Measurements from ENCODE around the gene RNF207. TPM values are rescaled to one million over a fixed set of nuclear protein-coding genes. Genes with fewer than 3 reads are reported as not detected.

RNF207 gene
- total RNA-seq, 1 experiment from 2014 or later = 12.9 TPM

- DNase-seq (ENCODE audit: extremely low read depth, low read depth) = no peak
Measured at GRCh38 chr1:6174621-6175410, 31.1 kb upstream of the RNF207 start.

- DNase-seq (ENCODE audit: extremely low read depth, low read depth) = no peak
Measured at GRCh38 chr1:6175411-6175828, 30.5 kb upstream of the RNF207 start.

GRCh38 chr1:6176779-6177178, 29.1 kb upstream of the RNF207 start:
- no peak for DNase-seq (ENCODE audit: extremely low read depth, low read depth)

GRCh38 chr1:6177681-6178380, 28.1 kb upstream of the RNF207 start:
- DNase-seq (ENCODE audit: extremely low read depth, low read depth) = no peak

GRCh38 chr1:6178751-6179563, 27.0 kb upstream of the RNF207 start:
- DNase-seq (ENCODE audit: extremely low read depth, low read depth) = no peak

GRCh38 chr1:6179564-6180175, 26.2 kb upstream of the RNF207 start:
- no peak for DNase-seq (ENCODE audit: extremely low read depth, low read depth)

- DNase-seq (ENCODE audit: extremely low read depth, low read depth) = no peak
Measured at GRCh38 chr1:6180268-6180706, 25.6 kb upstream of the RNF207 start, which contains the start of gene CHD5. CHD5 (minus strand) TSS chr1:6180321; CDS start chr1:6180023, 298 bp downstream.

GRCh38 chr1:6180707-6181311, 25.1 kb upstream of the RNF207 start:
- no peak for DNase-seq (ENCODE audit: extremely low read depth, low read depth)

GRCh38 chr1:6181347-6181770, 24.6 kb upstream of the RNF207 start:
- DNase-seq (ENCODE audit: extremely low read depth, low read depth) = no peak

GRCh38 chr1:6183520-6183989, 22.4 kb upstream of the RNF207 start:
- DNase-seq (ENCODE audit: extremely low read depth, low read depth) = no peak

- DNase-seq (ENCODE audit: extremely low read depth, low read depth) = no peak
Measured at GRCh38 chr1:6184083-6184783, 21.7 kb upstream of the RNF207 start.

- DNase-seq (ENCODE audit: extremely low read depth, low read depth) = no peak
Measured at GRCh38 chr1:6185151-6185550, 20.8 kb upstream of the RNF207 start.

GRCh38 chr1:6185635-6186382, 20.1 kb upstream of the RNF207 start:
- DNase-seq (ENCODE audit: extremely low read depth, low read depth) = peak; percentile 33

GRCh38 chr1:6188466-6188865, 17.5 kb upstream of the RNF207 start:
- DNase-seq (ENCODE audit: extremely low read depth, low read depth) = no peak

- no peak for DNase-seq (ENCODE audit: extremely low read depth, low read depth)
Measured at GRCh38 chr1:6191968-6192367, 14.0 kb upstream of the RNF207 start.

GRCh38 chr1:6197746-6198427, 8.0 kb upstream of the RNF207 start:
- DNase-seq (ENCODE audit: extremely low read depth, low read depth) = no peak

- DNase-seq (ENCODE audit: extremely low read depth, low read depth) = no peak
Measured at GRCh38 chr1:6198646-6199297, 7.1 kb upstream of the RNF207 start.

Measured in NCI-H460 (cell line).